Measurements from ENCODE around the gene DCTD.

The DCTD gene

GRCh38 chr4:182890202-182890601 is 27.0 kb downstream of the DCTD start:
- no peak for ATAC-seq

DNA sequence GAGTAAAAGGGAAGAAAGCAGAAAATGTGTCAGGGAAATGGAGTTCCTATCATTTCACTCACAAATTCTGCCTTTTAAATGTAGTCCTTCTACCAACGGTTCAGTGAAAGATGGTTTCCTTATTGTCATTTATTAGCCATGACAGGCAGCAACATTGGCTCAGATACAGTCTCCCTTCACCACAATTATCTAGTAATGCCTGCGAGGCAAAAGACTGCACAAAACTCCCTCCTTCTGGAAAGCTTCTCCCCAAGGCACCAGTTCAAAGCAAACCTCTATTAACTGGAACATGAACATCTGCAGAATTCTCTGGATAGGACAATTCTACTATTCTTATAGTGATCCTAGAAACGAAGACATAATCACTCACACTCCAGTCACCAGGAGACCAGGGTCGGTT is 28.3 kb downstream of the DCTD start:
- no peak for ATAC-seq

DNA sequence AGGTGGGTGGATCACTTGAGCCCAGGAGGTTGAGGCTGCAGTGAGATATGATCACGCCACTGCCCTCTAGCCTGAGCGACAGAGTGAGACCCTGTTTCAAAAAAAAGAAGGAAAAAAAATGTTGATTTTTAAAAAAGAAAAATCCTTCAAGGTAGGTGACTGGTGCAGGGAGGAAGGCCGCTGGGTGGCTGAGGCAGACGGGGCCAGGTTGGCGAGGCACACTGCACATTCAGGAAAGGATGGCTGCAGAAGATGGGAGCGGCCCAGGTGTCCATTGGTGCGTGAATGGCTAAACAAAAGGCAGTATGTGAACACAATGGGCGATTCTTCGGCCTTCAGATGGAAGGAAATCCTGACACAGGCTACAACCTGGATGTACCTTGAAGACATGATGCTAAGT is 30.4 kb downstream of the DCTD start:
- no peak for ATAC-seq

DNA sequence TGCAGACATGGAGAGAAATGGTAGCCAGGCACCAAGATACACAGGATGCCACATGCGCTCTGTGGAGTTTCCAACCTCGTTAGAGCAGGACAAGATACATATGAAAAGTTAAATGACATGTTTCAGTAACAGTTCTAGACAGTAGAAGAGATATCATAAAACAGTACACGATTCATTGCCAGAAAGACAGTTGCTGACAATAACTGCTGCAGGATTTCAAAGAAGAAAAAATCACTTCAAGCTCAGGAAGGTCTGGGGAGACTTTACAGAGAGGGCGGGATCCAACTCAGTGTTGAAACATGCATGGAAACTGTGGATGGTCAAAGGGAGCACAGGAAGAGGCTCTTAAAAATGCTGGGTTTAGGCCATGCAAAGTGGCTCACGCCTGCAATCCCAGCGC is 31.0 kb downstream of the DCTD start:
- ATAC-seq, result no peak

GRCh38 chr4:182885738-182886077 is 31.5 kb downstream of the DCTD start:
- no peak for ATAC-seq

- no peak for ATAC-seq
Observed at GRCh38 chr4:182885022-182885737, 32.0 kb downstream of the DCTD start.

GRCh38 chr4:182884040-182884439 is 33.1 kb downstream of the DCTD start:
- ATAC-seq, result no peak

DNA sequence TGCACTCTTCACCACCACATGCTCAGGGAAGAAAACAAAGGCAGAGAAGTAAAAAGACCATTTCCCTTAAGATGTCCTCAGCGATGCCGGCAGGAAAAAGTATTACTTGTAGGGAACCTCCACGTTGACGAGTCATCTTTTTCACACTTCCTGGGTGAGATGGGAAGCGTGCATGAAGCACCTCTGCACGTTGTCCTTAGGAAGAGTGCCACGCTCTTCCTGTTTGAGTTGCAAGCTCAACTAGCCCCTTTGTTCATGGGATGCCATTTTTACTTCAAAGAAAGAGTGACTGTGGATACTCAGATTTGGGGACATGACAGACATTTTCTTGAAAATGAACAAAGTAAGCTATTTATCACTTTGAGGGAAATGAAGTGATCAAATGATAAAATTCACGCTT is 33.8 kb downstream of the DCTD start:
- no peak for ATAC-seq

DNA sequence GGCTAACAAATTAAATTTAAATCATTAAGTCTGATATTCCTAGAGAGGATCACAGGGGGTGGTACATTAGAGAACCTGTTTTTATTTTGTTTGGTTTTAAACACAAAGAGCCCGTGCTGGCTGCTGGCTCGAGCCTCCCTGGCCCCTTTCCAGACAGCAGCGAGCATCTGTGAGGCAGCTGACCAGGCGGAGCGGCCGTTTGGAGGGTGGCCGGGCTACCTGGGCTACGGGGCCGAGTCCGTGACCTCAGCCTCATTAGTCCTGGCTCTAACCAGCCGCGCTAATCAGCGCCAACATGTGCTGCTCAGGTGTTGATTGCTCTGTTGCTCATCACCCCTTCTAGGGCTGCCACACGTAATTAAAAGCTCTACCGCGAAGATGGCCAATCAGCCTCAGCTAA is 35.3 kb downstream of the DCTD start:
- ATAC-seq, result no peak

- ATAC-seq, result no peak
Observed at GRCh38 chr4:182880387-182881356, 36.5 kb downstream of the DCTD start.

DNA sequence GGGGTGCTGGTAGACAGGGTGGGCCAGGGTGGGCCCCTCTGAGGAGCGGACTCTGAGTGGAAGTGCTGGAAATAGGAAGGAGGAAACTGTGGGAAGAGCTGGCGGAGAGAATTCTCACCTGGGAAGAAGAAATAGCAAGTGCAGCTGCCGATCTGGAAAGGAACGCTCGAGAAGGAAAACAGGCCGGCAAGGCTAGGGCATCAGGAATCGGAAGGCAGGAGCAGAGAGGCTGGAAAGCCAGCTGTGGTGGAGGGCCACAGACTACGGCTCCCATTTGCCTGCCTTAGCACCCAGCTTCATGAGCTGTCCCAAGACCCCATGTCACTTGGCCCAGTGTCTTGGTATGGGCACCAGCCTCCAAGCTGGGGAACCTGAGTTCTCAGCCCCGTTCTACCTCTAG is 37.3 kb downstream of the DCTD start:
- ATAC-seq, result no peak

GRCh38 chr4:182878633-182879495 is 38.3 kb downstream of the DCTD start:
- peak in 1 of 2 donors; percentile 13 for ATAC-seq

DNA sequence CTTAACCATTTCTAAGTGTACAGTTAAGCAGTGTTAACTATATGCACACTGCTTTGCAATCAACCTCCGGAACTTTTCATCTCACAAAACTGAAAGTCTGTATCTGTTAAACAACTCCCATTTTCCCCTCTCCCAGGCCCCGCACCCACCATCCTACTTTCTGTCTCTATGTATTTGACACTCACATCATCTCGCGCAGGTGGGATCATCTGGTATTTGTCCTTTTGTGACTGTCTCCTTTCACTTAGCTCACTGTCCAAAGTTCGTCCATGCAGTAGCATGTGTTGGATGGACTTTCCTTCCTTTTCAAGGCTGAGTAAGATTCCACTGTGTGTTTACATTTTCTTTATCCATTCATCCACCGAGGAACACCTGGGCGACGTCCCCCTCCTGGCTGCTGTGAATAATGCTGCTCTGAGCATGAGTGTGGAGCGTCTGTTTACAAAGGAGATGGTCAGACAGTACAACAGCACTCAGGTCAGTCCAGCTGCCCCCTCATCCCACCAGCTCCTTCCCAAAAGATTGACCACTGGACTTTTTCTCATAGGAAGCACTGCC is 39.8 kb downstream of the DCTD start:
- no peak for ATAC-seq

DNA sequence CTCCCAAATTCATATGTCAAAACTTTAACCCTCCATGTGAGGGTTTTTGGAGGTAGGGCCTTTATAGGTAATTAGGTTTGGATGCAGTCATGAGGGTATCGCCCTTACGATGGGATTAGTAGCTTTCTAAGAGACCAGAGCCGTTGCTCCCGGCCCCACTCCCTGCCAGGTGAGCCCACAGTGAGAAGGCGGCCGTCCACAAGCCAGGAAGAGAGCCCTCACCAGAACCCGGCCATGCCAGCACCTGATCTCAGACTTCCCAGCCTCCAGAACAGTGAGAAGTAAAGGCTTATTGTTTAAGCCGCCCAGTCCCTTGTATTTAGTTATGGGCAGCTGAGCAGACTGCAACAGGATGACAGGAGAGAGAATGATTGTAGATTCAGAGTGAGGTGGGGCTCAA is 40.8 kb downstream of the DCTD start:
- no peak for ATAC-seq

DNA sequence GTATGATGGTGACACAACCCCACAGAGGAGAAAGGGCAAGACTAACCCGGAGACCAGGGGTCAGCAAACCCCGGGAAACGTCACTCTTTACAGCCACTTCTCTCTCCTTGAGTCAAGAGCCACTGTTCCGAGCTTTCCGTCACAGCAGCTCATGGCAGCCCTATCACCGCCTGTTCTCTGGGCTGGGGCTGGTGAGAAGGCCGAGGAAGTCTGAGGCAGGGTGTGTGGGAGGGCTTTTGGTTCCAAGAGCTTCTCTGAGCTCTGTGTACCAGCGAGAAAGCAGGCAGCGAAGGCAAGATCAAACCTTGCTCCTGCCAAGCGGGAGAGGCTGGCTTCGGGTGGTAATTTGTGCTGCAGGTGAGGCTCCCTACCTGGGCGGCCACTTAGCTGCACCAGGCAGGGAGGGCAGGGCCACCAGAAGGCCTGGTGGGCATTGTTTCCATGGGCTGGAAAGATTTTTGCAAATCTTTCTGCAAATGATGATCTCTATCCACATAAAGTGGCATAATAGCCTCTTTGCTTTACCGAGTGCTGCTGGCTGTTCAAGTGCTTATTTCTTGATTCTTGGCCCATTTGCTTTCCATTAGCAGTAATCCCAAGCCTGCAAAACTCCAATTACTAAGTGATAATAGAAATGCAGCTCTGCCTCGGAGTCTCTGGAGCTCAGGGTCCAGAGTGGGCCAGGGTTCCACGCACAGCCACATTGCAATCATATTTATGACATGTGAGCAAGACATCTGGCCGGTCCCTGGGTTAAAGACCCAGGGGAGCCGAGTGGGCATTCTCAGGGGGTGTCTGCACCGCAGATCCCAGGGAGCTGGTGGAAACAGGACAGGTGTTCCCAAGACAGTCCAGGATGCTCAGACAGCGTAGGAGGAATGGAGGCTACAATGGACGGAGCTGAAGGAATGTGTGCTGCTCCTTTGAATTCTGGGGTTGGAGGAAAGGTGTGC is 41.5 kb downstream of the DCTD start:
- no peak for ATAC-seq

- no peak for ATAC-seq
Observed at GRCh38 chr4:182874797-182875345, 42.3 kb downstream of the DCTD start.

DNA sequence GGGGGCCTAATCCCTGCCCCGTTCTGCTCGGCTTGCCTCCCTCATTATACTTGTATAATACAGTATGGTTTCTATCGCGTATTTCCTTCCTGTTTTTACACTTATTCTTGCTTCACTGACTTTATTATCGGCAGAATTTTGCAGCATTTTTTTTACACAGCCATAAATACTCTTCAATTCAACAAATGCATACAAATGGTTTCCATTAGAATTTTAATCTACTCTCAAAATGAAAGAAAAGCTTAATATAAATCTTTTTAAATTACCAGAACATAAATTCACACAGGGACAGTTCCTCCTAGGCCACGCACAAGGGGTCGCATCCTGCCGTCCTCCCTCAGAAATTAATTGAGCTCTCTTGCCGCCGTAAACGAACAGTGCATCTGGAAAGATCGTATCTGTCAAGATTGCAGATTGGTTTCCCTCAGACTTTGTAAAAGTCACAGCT is 42.9 kb downstream of the DCTD start:
- ATAC-seq, result no peak

- no peak for ATAC-seq
Observed at GRCh38 chr4:182873726-182874125, 43.5 kb downstream of the DCTD start.

DNA sequence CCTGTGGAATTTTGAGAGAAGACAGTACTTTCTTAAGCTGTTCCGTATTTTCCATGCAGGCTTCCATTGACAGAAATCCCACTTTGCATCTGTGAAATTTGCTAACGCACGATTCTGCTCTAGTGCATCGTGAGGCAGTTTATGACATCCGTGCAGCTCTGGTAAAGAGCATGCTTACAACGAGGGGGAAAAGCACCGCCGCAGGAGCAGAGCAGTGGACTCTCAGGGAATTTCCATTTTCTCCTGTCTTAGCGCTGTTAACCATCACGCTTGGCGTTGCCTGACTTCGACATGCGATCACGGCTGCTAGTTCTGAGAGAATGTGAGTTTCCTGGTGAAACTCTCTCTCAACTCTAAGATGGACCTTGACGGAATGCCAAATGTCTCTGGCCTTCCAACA is 43.9 kb downstream of the DCTD start:
- ATAC-seq, result no peak

GRCh38 chr4:182872886-182873285 is 44.3 kb downstream of the DCTD start:
- no peak for ATAC-seq

GRCh38 chr4:182871616-182872015 is 45.6 kb downstream of the DCTD start:
- no peak for ATAC-seq

Data from activated CD4-positive, CD25-positive, alpha-beta regulatory T cell treated with anti-CD3 and anti-CD28 coated beads, Interleukin-2, amount 50 U/mL, for 24 hours (primary cell).